Measurements from ENCODE around the gene RNF148. TPM values are rescaled to one million over a fixed set of nuclear protein-coding genes. Genes with fewer than 3 reads are reported as not detected.
A peak's percentile ranks its signal among the peaks of the same experiment; 100 is the strongest.

Gene RNF148, protein sequence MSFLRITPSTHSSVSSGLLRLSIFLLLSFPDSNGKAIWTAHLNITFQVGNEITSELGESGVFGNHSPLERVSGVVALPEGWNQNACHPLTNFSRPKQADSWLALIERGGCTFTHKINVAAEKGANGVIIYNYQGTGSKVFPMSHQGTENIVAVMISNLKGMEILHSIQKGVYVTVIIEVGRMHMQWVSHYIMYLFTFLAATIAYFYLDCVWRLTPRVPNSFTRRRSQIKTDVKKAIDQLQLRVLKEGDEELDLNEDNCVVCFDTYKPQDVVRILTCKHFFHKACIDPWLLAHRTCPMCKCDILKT
- 1.3 and 2.6 TPM in 2 replicates for total RNA-seq

DNA sequence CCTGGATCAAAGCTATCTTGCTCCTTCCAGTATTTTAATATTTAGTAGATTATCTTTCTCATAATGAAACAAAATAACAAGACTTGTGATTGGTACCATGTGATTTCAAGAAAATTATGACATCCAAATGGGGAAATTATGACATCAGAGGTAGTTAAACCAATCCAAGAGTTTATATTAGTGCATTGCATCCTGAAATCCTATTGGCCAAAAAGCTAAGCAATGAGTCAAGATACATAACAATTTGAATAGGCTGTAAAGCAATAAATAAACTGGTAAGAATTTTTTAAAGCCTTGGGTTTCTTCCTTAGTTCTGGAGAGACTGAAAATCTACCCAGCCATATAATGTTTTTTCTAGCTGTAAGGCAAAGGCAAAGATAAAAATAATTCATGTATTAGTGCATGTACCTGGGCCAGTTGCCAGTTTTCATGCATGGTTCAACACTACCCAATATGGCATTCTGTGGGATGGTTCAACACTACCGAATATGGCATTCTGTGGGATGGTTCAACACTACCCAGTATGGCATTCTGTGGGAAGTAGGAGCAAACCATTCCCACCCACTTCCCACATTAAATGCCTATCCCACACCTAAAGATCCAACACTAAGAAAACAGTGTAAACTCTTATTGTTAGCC lies at the start of gene RNF148:
RNF148 (minus strand) TSS at position 51 of the 639 bp plus-strand sequence. CDS start 172 bp downstream, outside the sequence.
- no peak for DNase-seq

DNA sequence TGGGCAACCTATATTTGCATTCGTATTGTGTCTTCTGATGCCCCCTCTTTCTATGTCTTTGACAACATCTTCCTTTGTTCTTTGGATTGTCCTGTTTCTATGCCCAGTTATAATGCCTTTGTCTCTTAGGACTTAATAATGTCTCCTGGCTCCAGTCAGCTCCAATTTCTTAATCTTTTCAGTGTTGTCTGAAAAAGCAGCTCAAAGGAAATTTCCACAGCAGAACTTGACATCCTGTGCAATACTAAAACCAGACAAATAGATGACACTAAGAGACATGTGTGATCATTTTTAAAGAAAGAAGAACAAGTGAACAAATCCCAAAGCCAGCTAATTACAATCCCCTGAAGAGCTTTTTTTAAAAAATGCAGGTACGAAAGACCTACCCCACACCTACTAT lies 47.7 kb upstream of the RNF148 start:
- DNase-seq = no peak

DNA sequence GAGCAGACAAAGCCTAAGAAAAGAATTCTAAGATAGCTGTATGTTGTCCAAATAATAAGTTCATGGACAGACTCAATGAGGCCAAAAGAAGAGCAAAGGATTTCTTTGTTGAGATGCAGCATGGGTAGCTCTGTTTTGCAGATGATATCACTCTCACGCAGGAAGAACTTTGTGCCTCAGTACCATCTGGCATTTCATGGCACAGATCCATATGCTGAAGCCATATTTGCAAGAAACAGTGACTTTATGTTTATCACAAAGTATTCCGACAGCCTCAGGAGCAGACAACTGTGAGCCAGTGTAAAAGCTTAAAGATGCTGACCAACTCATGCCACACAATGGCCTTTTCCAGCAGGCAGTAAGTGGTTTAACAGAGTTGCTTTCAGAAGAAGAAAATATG lies 45.5 kb upstream of the RNF148 start:
- DNase-seq = no peak

DNA sequence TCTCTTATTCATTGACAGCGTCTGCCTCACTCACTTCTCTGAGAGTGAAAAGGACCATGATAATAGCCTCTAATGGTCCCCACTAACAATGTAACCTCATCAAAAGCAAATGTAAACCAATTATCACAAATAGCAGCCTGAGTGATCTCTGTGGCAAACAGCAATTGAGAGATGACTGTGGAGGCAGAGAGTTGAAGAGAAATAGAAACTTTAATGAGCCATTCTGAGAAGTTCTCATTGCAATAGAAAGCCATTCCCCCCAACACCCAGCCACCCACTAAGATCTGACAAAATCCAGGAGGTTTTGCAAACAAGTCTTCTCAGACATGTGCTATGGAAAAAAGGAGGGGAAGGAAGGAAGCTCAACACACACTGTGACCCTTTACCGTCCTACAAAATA lies 44.2 kb upstream of the RNF148 start:
- no peak for DNase-seq

DNA sequence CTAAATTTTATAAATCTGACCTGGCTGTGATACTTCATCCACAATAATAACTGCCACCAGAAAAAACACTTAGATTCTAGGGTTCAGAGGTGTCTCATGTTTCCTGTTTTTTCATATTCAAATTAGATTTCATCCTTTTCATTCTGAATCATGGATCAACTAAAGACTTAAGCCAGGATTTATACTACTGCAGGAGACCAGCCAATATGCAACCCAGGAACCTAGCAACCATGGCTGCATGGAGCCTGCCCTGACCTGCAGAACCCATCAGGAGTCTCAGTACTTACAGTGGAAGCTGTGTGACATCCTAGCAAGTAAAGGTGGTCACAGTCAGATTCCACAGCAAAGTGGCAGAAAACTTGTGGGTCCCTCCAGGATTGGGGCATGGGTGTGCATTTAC lies 40.5 kb upstream of the RNF148 start:
- peak; percentile 14 for DNase-seq

DNA sequence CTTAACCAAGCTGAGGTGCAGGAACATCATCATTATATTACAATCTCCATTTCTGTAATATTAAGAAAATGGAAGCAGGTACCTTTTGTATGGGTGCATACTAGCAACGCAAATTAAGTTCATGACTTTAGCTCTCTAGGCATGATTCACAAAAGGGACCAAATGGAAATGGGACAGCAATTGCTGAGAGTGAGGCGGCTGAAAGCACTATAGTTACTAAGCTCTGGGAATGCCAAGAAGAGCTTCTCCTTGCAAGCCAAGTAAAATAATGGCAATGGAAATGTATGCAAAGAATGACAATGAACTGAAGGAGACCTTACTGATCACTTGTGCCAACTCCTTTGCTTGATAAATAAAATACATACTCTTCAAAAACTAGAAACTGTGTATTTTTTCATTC lies 36.2 kb upstream of the RNF148 start:
- no peak for DNase-seq

DNA sequence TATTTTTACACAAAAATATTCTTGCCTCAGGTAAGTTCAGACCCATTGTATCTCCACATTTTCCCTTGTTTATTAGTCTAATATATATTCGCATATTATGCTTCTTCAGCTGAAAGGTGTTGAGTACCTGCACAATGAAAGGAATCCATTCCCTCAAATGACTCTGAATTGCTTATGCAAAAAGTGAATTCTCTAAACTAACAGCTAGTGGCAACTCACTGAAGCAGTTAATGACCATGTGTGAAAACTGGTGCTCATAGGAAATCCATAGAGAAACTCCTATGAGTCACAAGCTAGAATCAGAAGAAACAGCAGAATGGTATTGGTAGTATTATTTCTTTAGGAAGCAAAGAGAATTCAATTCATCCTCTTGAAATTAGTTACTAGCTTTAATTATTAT lies 33.5 kb upstream of the RNF148 start:
- peak; percentile 28 for DNase-seq

DNA sequence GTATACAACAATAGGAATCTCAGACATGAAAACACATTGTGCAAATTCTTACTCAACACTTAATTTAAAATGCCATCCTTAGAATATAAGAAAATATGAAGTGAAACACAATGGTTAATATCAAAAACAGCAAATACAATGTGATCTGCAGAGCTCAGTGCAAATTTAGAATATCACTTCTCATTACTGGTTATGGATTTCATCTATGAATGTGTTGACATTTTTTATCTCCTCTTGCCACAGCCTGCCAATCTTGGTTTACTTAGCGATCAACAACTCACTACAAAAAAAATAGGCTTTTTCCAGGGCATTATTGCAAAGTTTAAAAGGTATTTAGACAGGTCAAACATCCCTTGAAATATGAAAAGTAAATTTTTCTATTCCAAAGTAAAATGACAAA lies 25.0 kb upstream of the RNF148 start:
- no peak for DNase-seq

DNA sequence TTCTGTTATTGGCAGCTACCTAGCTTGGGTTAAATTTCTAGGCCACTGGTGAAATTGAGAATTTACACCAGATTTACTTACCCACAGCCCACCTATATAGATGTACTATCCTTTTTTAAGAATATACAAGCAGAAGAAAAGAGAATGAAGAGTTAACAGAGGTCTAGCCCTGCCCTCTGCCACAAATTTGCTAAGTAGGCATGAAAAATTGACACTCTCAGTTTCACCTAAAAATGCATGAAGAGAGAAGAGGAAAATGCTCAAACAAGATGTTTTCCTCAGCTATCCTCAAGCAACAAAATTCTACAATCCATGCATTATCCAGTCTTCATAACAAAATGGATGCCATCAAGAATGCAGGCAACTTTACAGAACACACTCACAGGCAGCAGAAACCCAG lies 24.6 kb upstream of the RNF148 start:
- DNase-seq = no peak

DNA sequence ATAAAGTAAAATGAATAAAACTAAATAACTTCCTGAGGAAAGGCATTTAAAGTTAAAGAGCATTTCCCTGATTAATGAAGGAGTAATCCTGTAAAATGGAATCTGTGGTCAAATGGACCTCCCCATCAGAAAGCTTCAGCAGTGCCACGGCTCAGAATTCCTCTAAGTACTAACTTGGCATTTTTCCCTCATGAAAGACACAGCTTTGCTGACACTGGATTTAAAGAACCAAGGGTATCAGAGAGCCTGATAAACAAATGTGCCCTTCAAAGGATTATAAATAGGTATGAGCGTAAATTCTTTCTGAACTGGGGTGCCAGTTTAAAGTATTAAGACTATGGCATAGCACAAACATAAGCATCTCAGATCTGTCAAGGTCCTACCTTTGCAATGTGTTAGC lies 24.2 kb upstream of the RNF148 start:
- DNase-seq = no peak

DNA sequence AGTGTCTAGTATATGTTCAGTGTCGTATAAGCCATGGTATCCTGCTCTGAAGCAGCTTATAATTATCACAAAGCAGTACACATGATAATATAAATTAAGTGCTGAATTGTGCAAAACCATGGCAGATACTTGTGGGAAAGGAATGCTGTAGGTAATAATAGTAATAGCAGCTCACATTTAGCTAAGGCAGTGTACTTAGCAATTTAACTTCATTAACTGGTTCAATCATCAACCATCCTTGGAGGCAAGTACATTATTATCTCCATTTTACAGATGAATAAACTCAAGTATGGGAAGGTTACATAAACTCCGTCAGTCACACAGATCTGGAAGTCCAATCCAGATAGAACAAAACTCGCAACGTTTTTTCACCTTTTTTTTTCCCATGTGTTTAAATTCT lies 21.6 kb upstream of the RNF148 start:
- DNase-seq = no peak

DNA sequence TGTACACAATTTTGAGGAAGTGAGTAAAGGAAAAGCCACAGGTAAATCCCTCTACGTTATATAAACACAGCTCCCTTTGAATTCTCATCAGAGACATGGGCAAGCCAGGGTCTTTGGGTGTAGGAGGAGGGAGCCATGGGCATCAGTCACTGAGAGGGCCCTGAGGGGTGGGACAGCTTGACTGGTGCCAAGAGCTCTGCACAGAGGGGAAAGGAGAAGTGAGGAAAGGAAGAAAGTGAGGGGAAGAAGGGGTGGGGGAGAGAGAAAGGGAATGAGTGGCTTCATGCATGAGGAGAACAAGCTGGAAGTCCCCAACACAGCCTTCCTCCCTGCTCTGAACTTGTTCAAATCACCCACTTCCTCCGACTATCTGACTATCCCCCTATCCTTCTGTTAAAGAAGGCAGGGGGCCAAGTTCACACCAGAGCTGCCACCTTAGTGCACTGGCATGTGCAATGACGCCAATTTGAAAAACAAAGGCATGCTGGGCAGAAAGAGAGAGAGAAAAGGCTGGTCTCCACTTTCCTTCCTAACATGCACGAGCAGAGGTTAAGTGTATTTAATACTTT lies 16.4 kb upstream of the RNF148 start:
- DNase-seq = no peak

DNA sequence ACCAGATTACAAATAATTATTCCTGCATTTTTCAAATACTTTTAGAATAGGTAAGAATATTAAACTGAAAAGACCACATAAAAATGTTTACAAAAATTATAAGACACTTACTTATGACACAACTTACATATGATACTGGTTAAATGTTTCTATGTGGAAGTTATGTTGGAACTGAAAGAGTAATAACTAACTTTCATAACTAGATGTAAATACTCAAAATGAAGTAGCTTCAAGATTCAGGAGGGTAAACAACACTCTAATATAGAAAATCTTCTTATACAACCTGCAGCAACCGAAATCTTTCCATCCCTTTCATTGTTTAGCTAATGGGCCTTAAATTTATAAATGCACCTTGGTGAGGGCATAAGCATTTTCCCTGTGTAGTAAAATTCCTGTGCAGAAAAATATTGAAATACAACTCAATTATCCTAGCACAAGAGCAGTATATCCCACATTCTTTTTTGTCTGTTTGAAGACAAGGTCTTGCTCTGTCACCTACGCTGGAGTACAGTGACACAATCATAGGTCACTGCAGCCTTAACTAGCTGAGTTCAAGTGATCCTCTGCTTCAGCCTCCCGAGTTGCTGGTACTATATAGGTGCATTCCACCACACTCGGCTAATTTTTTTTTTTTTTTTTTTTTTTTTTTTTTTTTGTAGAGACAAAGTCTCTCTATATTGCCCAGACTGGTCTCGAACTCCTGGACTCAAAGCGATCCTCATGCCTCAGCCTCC lies 14.8 kb upstream of the RNF148 start:
- no peak for DNase-seq

DNA sequence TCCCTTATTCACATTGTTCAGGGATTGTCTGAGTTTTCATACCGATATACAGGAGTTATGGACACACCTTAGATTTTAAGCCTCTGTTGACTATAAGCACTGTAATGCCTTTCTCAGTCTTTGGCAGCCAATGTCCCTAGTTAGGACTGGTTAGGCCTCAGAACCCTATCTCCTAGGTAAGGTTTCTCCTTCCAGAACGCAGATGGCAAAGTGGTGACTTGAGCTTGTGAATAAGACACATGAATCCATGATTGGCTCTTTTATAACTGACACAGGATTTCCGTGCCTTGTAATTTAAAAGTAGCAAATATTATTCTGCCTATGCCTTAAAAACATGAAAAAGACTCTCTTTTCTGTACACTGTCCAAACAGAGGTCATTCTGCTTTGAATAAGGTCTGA lies 12.5 kb upstream of the RNF148 start:
- DNase-seq = no peak

DNA sequence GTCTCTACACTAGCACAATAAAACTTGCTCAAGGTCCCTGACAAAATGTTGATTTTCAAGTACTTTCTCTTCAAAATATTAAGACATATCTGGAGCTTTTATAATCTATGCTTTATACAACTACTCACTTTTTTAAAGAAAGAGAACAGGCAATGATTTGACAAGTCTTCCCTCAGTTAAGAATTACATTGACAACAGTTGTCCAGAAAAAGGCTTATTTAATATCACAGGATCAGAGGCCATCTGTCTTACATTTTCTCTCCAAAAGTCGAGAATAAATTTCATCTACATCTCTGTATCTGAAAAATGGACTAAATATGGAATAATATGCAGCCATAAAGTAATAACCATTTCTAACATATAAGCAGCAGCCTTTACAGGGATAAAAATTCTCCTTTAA lies 8.2 kb upstream of the RNF148 start:
- no peak for DNase-seq

DNA sequence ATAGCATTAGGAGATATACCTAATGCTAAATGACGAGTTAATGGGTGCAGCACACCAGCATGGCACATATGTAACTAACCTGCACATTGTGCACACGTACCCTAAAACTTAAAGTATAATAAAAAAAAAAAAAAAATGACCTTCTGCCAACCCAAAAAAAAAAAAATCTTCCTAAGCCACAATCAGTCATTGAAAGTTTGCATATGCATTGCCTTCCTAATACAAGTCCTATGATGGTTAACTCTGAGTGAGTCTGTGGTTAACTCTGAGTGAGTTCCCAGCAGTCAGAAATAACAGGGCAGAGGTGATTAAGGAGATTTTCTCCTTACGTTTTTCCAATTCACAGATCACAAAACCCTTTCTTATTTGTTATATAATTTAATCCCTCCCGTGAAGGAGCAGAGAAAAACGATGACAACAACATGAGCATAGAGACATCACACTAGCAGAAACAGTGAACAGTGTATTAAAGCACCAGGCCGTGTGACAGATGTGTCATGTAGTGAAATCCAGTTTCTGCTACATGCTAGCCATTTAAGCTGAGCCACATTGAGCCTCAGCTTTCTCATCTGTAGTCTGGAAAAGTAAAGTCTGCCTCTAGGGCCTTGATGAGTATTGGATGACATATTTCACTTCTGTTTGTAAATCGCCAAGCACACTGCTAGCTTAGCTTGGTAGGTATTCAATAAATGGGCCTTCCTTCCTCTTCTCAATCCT lies 7.4 kb upstream of the RNF148 start:
- DNase-seq = no peak

DNA sequence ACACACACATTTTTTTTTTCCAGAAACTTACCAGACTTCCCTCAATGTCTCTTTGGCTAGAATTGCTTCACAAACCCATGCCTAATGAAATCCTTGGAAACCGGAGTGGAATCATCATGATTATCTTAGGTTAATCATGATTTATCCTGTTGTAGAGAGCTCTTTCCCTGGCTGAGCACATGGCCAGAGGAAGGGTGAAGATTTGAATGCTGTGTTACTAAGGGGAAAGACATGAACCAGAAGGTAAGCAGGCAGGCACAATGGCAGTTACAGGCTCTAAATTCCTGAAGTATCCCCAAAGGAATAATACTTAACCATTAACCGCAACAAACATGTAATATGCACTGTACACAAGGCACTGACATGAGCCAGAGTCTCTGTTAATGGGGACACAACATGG lies 4.1 kb upstream of the RNF148 start:
- DNase-seq = no peak

DNA sequence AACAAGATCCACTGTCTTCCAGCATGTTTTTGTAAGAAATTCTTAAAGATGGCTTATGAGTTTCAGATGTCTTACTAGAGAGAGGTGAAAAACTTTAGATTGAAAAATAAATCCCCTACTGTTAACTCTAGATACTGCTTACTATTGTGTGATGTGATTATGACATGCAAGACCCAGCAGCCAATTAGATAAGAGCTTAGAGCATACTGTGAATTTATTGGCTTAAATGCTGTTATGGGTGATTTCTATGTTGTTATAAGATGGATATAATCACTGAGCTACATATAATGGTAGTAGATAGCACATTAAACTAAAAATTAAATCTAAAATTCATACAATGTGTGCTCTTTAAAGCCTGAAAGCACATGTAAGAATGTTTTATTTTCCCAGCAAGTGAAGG lies 3.7 kb downstream of the RNF148 start, which contains the start of gene RNF133:
RNF133 (minus strand) TSS at position 101 of the 400 bp plus-strand sequence. CDS start 199 bp downstream, outside the sequence.
- no peak for DNase-seq

DNA sequence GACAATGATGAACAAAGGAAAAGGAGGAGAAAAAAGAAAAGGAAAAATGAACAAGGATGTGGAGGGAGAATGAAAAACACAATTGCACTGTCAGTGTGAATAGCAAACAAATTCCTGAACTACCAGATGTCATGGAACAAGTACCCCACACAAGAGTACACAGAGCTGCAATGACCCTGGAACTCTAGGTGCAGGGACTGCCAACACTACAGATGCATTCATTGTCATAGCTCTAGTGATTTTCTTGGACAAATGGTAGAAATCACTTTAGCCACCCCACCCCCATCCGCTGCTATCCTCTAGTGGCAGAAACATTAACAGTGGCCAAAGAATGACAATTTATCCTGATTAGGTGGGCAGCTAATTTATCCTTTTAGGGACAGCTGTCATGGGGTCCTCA lies 6.9 kb downstream of the RNF148 start:
- DNase-seq = no peak

DNA sequence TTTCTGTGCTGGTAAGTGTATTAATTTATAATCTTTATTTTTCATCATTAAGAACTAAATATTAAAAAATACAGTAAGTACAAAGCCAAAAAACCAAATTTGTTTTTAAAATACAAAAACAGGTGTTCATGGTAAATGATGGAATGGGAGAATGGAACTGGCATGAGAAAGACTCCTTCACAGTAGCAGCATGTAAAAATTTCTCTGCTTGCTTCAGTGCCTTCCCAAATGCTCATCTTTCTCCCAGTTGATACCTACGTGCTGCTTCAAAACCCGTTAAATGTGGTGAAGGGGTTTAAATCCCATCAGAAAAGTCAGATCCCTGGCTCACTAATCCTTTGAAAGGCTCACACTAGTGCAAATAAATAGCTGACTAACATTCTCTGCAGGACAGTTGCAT lies 8.0 kb downstream of the RNF148 start:
- no peak for DNase-seq

DNA sequence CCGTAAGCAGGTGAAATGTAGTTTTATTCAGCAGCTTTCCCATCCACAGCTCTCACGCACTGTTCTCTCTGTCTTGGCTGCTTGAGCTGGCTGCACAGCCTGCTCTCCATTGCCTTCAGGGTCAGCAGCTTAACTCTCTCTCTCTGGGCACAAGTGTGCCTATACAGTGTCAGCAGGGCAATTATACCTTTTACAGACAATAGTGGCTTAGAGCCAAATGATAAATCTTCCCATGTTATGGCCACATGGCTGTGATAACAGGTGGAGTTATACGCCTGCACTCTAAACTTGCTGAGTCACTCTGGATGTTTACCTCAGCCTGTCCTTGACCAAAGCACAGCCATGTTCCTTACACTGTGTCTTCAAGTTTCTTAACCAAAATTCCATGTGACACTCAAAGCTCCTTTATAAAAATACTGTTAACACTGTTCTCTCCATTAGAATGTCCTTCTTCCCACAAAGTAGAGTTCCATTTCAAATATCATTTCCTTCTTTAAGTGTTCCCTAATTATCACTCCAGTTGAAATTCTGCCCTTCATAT lies 9.9 kb downstream of the RNF148 start:
- peak; percentile 12 for DNase-seq

DNA sequence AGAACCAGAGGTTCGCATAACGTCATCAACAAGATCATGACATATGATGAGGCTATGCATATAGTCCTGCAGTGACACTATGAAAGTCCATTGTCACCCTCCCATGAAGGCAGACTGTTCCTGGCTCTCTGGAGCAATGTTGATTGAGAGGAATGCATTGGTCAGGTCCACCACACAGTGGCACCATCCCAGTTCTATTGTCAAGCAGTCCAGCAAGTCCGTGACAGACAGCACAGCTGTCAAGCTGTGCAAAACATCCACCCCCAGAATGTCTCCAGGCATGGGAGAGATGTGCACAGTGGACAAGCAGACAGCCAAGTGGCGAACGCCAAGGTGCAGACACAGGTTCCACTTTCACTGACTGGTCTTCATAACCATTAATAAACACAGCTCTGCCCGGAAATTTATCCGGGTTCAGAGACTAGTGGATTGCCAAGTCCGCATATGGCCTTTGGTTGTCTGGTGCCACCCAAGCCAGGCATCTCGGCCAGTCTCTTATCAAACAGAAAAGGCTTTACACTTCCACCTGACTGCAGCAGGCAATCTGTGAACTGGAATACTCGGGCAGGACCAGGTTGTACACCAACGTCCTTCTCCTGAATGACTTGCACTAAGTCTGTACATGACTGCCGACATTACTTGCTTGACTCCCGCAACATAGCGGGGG lies 11.0 kb downstream of the RNF148 start:
- DNase-seq = no peak

All from dermis blood vessel endothelial cell (primary cell).